ENCODE data around the gene EXOC3.

EXOC3 gene

GRCh38 chr5:421287-421880, 21.6 kb upstream of the EXOC3 start:
- H3K79me2 ChIP-seq (ENCODE audit: insufficient read depth, low read depth): no peaks in the 10 kb centered on the region
- H3K27ac ChIP-seq: no peak overlapping the region
- H3K27me3 ChIP-seq (ENCODE audit: insufficient read depth, low read depth): no peaks in the 10 kb centered on the region
- H3K36me3 ChIP-seq (ENCODE audit: insufficient read depth): no peaks in the 10 kb centered on the region
- no peak overlapping the region for H3K4me3 ChIP-seq (IDR thresholded peaks at IDR 0.05; ENCODE audit: insufficient read depth, low read depth, low read length)
- peaks cover 11% of the 10 kb centered on the region for H3K4me1 ChIP-seq (ENCODE audit: low read depth, poor library complexity, severe bottlenecking)
- H2AFZ ChIP-seq (ENCODE audit: low read depth): no peak overlapping the region
- no peak for TF ChIP-seq CTCF (conservative IDR thresholded peaks at IDR 0.05; ENCODE audit: low read depth, low read length)
- no peak overlapping the region for H3K9ac ChIP-seq
- H4K20me1 ChIP-seq (ENCODE audit: insufficient read depth): no peaks in the 10 kb centered on the region
- no peak overlapping the region for H3K4me2 ChIP-seq

GRCh38 chr5:421901-422300, 21.1 kb upstream of the EXOC3 start:
- no peak overlapping the region for H3K4me2 ChIP-seq
- H3K4me3 ChIP-seq (IDR thresholded peaks at IDR 0.05; ENCODE audit: insufficient read depth, low read depth, low read length): no peak overlapping the region
- H3K4me1 ChIP-seq (ENCODE audit: low read depth, poor library complexity, severe bottlenecking): peaks cover 11% of the 10 kb centered on the region
- no peaks in the 10 kb centered on the region for H4K20me1 ChIP-seq (ENCODE audit: insufficient read depth)
- H3K9ac ChIP-seq: no peak overlapping the region
- no peak overlapping the region for H2AFZ ChIP-seq (ENCODE audit: low read depth)
- no peak overlapping the region for H3K27ac ChIP-seq
- H3K36me3 ChIP-seq (ENCODE audit: insufficient read depth): no peaks in the 10 kb centered on the region
- no peak for TF ChIP-seq CTCF (conservative IDR thresholded peaks at IDR 0.05; ENCODE audit: low read depth, low read length)
- H3K79me2 ChIP-seq (ENCODE audit: insufficient read depth, low read depth): no peaks in the 10 kb centered on the region
- H3K27me3 ChIP-seq (ENCODE audit: insufficient read depth, low read depth): no peaks in the 10 kb centered on the region

DNA sequence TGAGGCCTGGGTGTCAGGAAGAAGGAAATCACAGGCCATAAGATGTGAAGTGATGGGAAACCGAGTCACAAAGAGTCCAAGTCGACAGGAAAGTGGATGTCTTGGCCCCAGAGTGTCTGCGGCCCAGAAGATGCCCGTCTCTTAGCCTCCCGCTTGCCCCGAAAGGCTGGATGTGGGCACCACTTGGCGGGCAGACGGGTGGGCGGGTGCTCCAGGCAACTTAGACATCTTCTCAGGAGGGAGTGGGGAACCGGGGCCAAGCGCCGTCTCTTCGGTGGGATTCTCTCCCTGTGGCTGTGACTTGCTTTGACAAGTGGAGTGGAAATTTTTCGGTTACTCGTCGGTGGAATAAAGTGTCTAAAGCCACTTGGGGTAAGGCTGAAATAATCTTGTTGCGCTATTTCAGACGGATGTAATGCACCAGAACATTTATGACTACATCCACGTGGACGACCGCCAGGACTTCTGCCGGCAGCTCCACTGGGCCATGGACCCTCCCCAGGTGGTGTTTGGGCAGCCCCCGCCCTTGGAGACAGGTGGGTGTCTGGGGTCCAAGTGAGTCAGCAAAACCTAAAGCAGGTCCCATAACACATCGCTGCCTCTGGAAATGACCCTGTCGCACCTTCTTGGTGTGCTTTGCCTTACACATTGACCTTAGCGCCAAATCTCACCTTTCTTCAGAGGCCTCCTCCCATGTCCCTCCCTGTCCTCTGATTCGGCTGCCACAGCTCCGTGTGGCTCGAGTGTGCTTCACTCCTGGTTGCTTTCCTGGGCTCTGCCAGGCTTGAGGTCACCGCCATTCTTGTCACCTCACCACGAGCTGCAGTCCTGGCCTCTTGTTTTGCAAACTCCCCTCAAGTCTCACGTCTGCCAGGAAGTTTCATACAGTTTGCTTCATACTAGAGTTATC, 20.4 kb upstream of the EXOC3 start:
- Histone ChIP-seq H3K4me3 (IDR thresholded peaks at IDR 0.05; ENCODE audit: insufficient read depth, low read depth, low read length) (no peak overlapping the region), H3K27me3 (ENCODE audit: insufficient read depth, low read depth) (no peaks in the 10 kb centered on the region), H3K4me1 (ENCODE audit: low read depth, poor library complexity, severe bottlenecking) (peaks cover 11% of the 10 kb centered on the region), H2AFZ (ENCODE audit: low read depth) (no peak overlapping the region), H3K36me3 (ENCODE audit: insufficient read depth) (no peaks in the 10 kb centered on the region), H3K4me2 (no peak overlapping the region), H4K20me1 (ENCODE audit: insufficient read depth) (no peaks in the 10 kb centered on the region), H3K27ac (no peak overlapping the region), H3K9ac (no peak overlapping the region), H3K79me2 (ENCODE audit: insufficient read depth, low read depth) (no peaks in the 10 kb centered on the region)
- no peak for TF ChIP-seq CTCF (conservative IDR thresholded peaks at IDR 0.05; ENCODE audit: low read depth, low read length)

GRCh38 chr5:423233-423565, 19.8 kb upstream of the EXOC3 start:
- Histone ChIP-seq H3K4me1 (ENCODE audit: low read depth, poor library complexity, severe bottlenecking) (peaks cover 11% of the 10 kb centered on the region), H3K79me2 (ENCODE audit: insufficient read depth, low read depth) (no peaks in the 10 kb centered on the region), H3K27me3 (ENCODE audit: insufficient read depth, low read depth) (no peaks in the 10 kb centered on the region), H3K4me2 (no peak overlapping the region), H2AFZ (ENCODE audit: low read depth) (no peak overlapping the region), H3K36me3 (ENCODE audit: insufficient read depth) (no peaks in the 10 kb centered on the region), H3K27ac (no peak overlapping the region), H3K4me3 (IDR thresholded peaks at IDR 0.05; ENCODE audit: insufficient read depth, low read depth, low read length) (no peak overlapping the region), H4K20me1 (ENCODE audit: insufficient read depth) (no peaks in the 10 kb centered on the region), H3K9ac (no peak overlapping the region)
- TF ChIP-seq CTCF (conservative IDR thresholded peaks at IDR 0.05; ENCODE audit: low read depth, low read length): no peak
